Spleen (tissue), 7 donors: Measurements from ENCODE around the gene SYCP1.

Experiments
- POLR2A ChIP-seq, 3 donors: fragments of 450-650 bp; IDR thresholded peaks; one replicate each; pipeline ENCODE4 v1.5.1; 2017; ENCODE audit warnings: antibody characterized with exemption in 3 of 3, mild to moderate bottlenecking in 1 of 3
- POLR2AphosphoS5 ChIP-seq, 3 donors: sonication (generic); formaldehyde crosslinking; IDR thresholded peaks; one replicate each; pipeline ENCODE4 v1.5.1; 2017; ENCODE audit warnings: antibody characterized with exemption in 3 of 3
- TF ChIP-seq, protein P1 (sequence below), 11 experiments: fragments of 200-600 bp in 7 of 11; fragments of 450-650 bp in 4 of 11; sonication (generic) in 4 of 11; IDR thresholded peaks in 8 of 11; conservative IDR thresholded peaks in 3 of 11; 1 replicate in 7 of 11; 2 replicates in 4 of 11; pipeline versions ENCODE4 v1.4.0 to v1.8.0; 2016 to 2021; ENCODE audit warnings: antibody characterized with exemption in 11 of 11, inconsistent platforms in 4 of 11, mild to moderate bottlenecking in 1 of 11
- donor health status: DM: no; HTN: no; CAD: no; lungs with moderate emphysema.
- donor health status: DM: no; HTN: no; CAD: no.
- donor health status: DM: no; HTN: no; CAD: no.

GRCh38 chr1:115012006-115012405 is 157.3 kb downstream of the SYCP1 start:
- TF ChIP-seq, protein P1, sequence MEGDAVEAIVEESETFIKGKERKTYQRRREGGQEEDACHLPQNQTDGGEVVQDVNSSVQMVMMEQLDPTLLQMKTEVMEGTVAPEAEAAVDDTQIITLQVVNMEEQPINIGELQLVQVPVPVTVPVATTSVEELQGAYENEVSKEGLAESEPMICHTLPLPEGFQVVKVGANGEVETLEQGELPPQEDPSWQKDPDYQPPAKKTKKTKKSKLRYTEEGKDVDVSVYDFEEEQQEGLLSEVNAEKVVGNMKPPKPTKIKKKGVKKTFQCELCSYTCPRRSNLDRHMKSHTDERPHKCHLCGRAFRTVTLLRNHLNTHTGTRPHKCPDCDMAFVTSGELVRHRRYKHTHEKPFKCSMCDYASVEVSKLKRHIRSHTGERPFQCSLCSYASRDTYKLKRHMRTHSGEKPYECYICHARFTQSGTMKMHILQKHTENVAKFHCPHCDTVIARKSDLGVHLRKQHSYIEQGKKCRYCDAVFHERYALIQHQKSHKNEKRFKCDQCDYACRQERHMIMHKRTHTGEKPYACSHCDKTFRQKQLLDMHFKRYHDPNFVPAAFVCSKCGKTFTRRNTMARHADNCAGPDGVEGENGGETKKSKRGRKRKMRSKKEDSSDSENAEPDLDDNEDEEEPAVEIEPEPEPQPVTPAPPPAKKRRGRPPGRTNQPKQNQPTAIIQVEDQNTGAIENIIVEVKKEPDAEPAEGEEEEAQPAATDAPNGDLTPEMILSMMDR (IDR thresholded peaks at IDR 0.05 in 8 of 11, conservative IDR thresholded peaks at IDR 0.05 in 3 of 11): no peak
- no peak for TF ChIP-seq POLR2A (IDR thresholded peaks at IDR 0.05)
- no peak for TF ChIP-seq POLR2AphosphoS5 (IDR thresholded peaks at IDR 0.05)
